Epithelial cell of proximal tubule (primary cell): ENCODE data around the gene WASHC2A. TPM values are rescaled to one million over a fixed set of nuclear protein-coding genes. Genes with fewer than 3 reads are reported as not detected.
"Not testable (repeated sequence)": the region's sequence is repeated elsewhere in the genome, so short reads cannot be mapped to it uniquely, and the experiment has no call there.

ENCODE experiments used
- DNase-seq: peaks from one replicate; pipeline ENCODE4 v3.0.0-alpha.2; 2011; ENCODE audit warnings: low read depth
- H3K4me3 ChIP-seq: 2 replicates; pipeline ENCODE4 v1.5.1; 2011; ENCODE audit warnings: low read depth, mild to moderate bottlenecking, low read length
- total RNA-seq: library from RNA; depleted of rRNA; stranded (reverse); fragments of >200 nt; gene quantifications from 2 replicates; pipeline ENCODE4 v1.2.3, GENCODE V29; 2015
- TF ChIP-seq, protein P1 (sequence below): conservative IDR thresholded peaks from 2 replicates; pipeline ENCODE4 v1.5.1; 2012; ENCODE audit warnings: low read depth, mild to moderate bottlenecking, low read length

WASHC2A gene
- total RNA-seq, 1 donor from 2014 or later: 22.2 TPM

DNA sequence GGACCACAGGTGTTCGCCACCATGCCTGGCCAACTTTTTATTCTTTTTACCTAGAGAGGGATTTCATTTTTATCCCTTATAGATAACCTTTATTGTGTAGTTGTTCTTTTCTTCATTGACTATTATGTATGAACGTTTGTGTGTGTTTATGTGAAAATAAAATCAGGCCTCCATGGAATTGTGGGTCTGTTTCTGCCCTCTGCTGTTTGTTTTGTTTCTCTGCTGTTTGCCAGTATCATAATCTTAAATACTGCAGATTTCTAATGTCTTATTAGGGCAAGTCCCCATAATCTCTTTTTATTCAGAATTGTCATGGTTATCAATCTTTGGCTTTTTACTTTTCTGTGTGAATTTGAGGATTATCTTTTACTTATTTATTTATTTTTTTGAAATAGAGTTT lies 7.8 kb downstream of the WASHC2A start:
- not testable (repeated sequence) for H3K4me3 ChIP-seq, DNase-seq
- TF ChIP-seq, protein P1, sequence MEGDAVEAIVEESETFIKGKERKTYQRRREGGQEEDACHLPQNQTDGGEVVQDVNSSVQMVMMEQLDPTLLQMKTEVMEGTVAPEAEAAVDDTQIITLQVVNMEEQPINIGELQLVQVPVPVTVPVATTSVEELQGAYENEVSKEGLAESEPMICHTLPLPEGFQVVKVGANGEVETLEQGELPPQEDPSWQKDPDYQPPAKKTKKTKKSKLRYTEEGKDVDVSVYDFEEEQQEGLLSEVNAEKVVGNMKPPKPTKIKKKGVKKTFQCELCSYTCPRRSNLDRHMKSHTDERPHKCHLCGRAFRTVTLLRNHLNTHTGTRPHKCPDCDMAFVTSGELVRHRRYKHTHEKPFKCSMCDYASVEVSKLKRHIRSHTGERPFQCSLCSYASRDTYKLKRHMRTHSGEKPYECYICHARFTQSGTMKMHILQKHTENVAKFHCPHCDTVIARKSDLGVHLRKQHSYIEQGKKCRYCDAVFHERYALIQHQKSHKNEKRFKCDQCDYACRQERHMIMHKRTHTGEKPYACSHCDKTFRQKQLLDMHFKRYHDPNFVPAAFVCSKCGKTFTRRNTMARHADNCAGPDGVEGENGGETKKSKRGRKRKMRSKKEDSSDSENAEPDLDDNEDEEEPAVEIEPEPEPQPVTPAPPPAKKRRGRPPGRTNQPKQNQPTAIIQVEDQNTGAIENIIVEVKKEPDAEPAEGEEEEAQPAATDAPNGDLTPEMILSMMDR: peak; percentile 9

DNA sequence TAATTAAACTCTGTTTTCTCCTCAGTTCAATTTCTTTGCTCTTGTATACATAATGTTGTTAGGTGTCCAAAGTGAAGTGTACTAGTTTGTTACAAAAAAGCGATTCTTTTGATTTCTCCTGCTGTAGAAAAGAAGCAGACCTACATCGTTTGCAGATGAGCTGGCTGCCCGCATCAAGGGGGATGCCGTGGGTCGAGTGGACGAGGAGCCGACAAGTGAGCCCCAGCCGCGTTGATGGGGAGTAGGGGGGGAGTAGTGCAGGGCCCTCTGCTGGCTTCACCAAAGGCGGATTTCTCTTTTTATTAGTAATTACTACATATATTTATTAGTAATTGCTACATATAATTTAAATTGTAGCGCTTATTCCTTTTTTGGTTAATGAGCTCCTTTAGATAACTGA lies 23.6 kb downstream of the WASHC2A start:
- H3K4me3 ChIP-seq, DNase-seq: not testable (repeated sequence)

DNA sequence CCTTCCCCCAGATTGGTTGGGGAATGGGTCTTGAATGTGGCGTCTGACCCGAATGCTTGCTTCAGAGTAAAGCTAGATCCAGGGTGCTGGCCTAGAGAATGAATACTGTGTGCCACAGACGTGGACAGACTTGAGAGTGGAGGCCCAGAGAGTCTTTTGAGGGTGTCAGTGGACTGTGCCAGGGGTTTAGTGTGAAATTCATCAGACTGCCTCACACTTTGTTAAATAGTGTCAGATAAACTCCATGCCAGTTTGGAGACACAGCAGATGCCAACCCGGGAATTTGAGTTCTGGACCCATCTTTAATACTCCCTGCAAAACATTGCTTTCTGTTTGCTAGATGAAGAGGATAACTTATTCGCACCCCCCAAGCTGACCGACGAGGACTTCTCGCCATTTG lies 25.2 kb downstream of the WASHC2A start:
- not testable (repeated sequence) for H3K4me3 ChIP-seq, DNase-seq

DNA sequence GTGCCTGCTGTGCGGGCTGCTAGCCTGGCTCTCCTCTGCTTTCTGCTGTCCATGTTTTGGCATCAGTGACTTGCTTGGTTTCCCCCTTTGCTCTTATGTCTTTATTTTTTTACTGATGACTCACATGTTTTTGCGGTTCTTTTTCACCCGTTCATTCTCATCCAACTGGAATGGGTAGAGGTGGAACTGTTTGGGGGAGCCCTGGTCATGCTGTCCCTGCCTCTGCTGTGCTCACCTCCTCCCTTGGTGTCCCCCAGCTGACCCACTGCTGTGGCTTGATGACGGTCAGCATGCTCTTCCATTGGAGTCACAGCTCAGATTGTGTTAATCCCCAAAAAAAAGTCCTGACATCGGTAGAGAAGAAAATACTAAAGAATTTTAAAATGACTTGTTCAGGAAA lies 26.9 kb downstream of the WASHC2A start:
- DNase-seq, H3K4me3 ChIP-seq: not testable (repeated sequence)

DNA sequence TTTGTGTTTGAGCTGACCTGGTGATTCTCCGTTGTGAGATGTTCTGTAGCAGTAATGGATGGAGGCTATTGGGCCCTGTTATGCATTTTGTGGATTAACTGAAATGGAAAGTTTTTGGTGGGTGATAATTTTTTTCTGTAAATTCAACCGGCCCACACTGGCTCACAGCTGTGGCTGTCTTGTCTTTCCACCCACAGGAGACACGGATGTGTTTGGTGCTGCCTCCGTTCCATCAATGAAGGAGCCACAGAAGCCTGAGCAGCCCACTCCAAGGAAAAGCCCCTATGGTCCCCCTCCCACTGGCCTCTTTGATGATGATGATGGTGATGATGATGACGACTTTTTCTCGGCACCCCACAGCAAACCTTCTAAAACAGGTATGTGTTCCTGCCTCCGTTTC lies 27.6 kb downstream of the WASHC2A start:
- not testable (repeated sequence) for H3K4me3 ChIP-seq, DNase-seq

DNA sequence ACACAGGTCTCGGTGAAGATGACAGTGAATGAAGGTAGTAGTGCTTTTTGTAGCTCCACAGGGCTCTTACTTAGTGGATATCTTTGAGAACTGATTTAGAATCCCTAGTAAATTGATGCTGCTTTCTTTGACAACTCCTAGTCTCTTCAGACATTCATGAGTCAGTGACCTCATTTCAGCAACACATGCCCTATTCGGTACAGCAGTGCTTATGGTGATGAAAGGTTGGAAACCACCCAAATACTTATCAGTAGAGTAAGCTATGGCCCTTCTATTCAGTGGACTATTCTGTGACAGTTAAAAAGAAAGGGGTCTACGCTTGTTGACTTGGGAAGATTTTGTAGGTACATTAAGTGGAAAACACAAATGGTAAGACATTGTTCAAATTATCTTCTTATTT lies 29.0 kb downstream of the WASHC2A start:
- DNase-seq, H3K4me3 ChIP-seq: not testable (repeated sequence)

DNA sequence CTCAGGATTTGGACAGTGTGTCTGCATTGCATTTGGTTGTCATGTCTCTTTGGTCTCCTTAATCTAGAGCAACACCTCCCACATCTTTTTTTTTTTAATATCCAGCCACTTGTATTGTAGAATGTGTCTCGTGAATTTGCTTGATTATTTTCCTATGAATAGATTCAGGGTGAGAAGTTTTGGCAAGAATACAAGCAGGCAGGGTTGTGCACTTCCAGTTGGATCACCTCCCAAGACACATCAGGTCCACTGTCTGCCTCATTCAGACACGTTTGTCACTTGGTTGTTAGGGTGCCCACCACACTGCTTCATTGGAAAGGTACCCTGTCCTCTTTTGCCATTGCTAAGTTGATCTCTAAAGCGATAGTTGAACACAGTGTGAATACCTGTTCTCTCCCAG lies 30.9 kb downstream of the WASHC2A start:
- H3K4me3 ChIP-seq, DNase-seq: not testable (repeated sequence)

DNA sequence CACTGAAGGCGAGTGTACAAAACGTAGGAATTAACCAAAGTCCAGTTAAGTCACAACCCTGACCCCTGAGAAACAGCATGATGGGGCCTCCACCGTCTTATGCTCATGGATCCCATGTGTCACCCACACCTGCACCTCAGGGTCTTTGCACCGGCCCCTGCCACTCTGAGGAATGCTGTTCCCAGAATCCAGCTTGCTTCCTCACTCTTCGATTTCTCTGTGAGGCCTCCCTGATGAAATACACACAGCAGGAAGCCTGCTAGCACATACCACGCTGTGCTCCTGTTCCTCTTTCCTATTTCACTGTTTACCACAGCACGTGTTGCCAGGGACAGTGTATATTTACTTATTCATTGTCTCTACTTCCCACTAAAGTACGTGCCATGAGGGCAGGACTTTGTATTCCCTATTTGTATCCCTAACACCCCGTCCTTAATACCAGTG lies 33.4 kb downstream of the WASHC2A start:
- not testable (repeated sequence) for DNase-seq, H3K4me3 ChIP-seq

DNA sequence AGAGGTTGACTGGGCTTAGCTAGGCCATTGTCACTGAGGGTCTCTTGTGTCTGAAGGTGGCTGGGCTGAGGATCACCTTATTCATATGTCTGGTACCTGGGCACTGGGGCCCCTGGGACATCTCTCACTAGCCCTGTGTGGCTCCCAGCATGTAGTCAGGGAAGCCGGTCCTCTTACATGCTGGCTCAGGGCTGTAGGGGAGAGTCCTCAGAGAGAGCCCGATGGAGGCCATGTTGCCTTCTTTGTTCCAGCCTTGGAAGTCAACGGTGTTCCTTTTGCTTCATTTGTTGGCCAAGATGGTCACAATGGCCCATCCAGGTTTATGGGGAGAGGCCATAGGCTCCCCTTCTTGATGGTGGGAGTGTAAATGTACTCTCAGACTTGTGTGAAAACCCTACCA lies 34.0 kb downstream of the WASHC2A start:
- not testable (repeated sequence) for DNase-seq, H3K4me3 ChIP-seq

DNA sequence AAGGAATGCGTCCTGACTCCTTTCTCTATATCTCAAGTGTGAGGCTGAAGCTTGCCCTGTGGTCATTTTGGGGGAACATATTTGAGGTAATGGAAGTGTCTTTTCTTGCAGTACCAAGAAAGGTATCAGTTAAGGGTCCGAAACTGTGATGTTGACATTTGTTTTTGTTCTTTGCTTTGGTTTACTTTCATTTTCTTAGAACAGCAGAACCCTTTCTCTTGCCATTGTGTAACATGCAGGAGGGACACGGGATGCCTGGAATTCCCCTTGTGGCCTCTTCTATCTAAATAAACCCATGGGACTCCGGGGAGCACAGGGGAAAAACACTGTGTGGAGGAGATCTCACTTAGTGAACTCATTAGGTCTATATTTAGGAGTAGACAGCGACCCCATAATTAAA lies 34.5 kb downstream of the WASHC2A start:
- H3K4me3 ChIP-seq, DNase-seq: not testable (repeated sequence)

DNA sequence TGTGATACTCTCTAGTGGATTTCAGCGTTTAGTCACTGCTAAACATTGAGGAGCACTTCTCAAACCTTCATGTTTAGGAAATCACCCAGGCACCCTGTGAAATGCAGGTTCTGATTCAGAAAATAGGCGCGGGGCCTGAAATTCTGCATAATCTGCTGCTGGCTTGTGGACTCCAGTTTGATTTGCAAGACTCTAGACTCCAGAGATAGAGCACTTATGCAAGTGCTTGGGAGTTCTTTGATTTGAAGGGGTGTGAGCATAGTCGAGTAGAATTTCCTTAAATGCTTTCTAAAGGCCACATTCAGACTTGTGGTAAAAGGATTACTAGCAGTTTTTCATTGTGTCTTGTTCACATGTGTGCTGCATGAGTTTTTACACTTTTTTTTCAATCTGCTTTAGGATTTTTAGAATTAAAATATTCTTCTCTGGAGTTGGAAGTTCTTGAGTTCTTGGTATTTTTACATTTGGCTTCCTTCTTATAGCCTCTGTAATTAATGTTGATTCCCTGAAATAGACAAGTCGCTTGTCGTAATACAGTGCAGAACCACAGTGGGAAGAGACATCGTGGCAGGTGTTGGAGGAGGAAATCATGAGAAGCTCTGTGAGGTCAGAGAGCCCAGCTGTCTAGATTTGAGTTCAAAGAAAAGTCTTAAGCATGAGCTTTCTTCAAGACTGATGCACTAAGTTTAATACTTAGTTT lies 41.4 kb downstream of the WASHC2A start:
- DNase-seq, H3K4me3 ChIP-seq: not testable (repeated sequence)

DNA sequence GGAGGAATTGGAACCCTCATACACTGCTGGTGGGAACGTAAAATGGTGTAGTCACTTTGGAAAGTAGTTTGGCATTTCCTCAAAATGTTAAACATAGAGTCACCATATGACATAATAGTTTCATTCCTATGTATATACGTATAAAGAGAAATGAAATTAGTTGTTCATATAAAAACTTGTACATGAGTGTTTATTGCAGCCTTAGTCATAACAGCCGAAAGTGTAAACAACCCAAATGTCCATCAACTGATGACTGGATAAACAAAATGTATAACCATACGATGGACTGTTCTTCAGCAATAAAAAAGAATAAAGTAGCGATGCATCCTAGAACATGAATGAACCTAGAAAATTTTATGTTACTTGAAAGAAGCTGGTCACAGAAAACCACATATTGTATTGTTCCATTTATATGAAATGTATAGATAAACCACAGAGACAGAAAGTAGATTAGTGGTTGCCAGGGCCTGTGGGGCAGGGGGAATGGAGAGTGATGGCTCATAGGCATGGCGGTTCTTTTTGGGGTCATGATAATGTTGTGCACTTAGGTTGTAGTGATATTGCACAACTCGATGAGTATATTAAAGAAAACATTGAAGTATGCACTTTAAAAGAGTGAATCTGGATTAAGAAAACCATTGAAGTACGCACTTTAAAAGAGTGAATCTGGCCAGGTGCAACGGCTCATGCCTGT lies 44.8 kb downstream of the WASHC2A start:
- not testable (repeated sequence) for DNase-seq, H3K4me3 ChIP-seq

DNA sequence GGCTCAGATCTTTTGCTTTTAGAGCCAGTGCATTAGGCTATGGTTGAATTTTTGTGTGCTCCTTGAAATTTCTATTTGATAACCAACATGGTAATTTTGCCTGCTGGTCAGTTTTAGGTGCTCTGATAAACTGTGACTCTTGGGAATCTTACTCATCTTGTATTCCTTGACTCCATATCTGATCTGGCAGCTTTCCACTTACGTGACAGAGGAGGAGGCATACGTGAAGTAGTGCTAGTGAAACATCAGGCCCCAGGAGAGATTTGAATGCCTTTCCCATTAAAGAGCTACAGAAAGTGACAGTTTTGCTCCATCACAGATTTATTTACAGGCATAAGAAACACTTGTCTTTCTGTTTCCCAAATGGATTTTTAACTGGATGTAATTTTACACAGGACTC lies 59.0 kb downstream of the WASHC2A start:
- not testable (repeated sequence) for H3K4me3 ChIP-seq, DNase-seq

DNA sequence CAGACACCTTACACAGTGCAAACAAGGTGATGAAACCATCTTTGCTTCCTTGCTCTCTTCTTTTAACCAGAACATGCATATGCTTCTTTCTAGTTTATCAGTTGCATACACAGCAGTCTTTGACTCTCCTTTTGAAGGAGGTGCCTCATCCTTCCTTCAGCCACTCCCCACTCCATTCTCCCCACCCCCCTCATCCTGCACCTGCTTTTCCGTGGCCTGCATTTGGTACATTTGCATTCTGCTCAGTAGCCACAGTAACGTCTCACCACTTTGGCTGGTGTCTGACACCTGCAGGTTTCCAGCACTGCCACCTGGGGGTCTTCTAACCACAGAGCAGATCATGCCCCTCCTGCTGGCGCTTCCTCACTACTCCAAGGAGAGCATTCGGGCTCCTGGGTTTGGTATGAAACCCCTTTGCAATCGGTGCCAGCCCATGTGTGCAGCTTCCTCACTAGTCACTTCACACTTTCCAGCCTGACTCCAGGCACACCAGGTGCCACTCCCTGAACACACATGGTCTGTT lies 60.1 kb downstream of the WASHC2A start:
- not testable (repeated sequence) for H3K4me3 ChIP-seq, DNase-seq

DNA sequence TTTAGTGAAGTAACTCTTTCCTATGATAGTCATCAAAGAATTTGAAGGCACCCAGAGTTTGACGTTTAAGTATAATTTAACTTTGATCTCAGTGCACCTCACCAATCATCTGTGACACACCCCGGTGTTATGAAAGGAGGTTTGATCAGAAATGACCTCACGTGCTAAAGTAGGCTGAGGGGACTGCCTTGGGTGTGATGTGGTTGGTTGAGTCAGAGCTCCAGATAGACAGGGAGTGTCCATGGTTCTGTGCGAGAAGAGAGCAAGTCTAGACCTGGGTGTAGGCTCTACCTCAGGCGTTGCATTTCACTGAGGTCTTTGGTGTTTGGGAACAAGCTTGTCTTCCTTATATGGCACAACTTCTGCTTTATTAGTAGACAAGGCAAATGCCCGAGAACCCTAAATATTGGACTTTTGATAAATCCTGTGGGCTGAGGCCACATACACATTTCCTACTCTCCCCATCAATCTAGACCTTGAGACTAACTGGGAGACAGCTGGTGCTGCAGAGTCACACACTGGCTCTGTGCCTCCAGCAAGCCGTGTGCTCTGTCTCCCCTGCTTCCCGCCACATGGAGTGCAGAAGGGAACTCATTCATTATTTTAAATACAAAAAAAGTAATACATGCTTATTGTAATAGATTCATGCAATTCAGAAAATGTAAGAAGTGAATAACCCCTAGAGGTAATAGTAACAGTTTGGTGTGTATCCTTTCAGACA lies 63.7 kb downstream of the WASHC2A start:
- not testable (repeated sequence) for DNase-seq, H3K4me3 ChIP-seq

DNA sequence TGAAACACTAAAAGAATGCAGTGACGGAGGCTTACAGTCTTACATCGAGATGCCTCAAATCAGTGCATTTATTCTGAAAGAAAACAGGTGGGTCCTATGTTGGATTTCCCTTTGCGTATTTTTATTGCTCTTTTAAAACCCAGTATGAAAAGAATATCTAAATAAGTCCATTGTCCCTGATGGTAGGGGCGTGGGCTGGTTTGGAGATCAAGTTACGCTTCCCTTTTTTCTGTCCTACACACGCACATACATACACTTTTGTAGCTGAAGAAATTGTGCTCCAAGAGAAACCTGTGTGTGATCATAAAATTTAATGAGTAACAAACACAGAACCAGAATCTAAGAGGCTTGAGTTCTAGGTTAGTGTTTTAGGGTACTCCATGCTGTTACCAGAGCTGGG lies 64.6 kb downstream of the WASHC2A start:
- not testable (repeated sequence) for DNase-seq, H3K4me3 ChIP-seq

DNA sequence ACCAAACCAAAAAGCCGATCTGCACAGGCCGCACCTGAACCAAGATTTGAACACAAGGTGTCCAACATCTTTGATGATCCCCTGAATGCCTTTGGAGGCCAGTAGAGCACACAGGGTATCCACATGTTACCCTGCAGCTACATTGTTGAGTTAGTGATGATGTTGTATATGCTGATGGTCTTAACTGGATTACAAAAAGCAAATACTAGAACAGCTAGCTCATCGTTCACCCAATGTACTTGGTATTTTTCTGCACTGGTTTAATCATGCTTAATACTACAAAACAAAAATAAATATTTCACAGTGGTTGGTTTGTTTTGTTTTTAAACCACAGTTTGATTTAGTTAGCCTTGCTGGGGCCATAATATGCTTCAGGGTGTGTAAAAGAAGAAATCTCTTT lies 65.1 kb downstream of the WASHC2A start:
- H3K4me3 ChIP-seq, DNase-seq: not testable (repeated sequence)

DNA sequence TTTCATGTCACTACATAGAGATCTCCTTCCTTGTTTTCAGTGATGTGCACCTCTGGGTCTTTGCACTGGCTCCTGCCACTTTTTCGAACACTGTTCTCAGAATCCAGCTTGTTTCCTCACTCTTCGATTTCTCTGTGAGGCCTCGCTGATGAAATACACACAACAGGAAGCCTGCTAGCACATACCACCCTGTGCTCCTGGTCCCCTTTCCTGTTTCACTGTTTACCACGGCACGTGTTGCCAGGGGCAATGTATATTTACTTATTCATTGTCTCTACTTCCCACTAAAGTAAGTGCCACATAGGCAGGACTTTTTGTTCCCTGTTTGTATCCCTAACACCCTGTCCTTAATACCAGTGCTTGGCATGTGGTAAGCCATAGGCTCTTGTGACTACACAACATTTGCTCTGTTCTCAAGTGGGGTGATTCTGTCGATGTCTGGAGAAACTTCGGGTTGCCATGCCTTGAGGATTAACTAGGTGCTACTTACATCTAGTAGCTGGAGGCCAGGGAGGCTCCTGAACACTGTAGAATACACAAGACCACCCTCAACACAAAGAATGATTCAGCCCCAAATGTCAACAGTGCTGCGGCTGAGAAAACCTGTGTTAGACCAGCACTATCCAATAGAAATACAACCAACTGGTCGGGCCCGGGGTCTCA lies 75.9 kb downstream of the WASHC2A start:
- DNase-seq, H3K4me3 ChIP-seq: not testable (repeated sequence)
